BJ (cell line): ENCODE data around the gene NEO1. TPM values are rescaled to one million over a fixed set of nuclear protein-coding genes. Genes with fewer than 3 reads are reported as not detected.

Experiments used
- CTCF ChIA-PET: fragments of 350-600 bp; formaldehyde crosslinking; extraction: SDS; loops from one replicate; lab custom pipeline; 2021; ENCODE audit warnings: antibody characterized with exemption, inconsistent platforms; lab: Yijun Ruan, JAX
- POLR2A ChIA-PET: fragments of 300-600 bp; sonication (Branson Sonifier 250); formaldehyde crosslinking; extraction: SDS; loops from one replicate; lab custom pipeline; 2021; ENCODE audit warnings: antibody characterized with exemption; lab: Charles Lee
- DNase-seq: peaks from one replicate; pipeline ENCODE4 v3.0.0-alpha.2; 2011; ENCODE audit warnings: low read depth
- H3K27me3 ChIP-seq: 2 replicates; pipeline ENCODE4 v1.6.0; 2011; ENCODE audit warnings: low read length; ENCODE audit not compliant: control insufficient read depth, insufficient read depth
- H3K36me3 ChIP-seq: 2 replicates; pipeline ENCODE4 v1.5.1; 2011; ENCODE audit warnings: low read length; ENCODE audit not compliant: control insufficient read depth, insufficient read depth
- H3K4me3 ChIP-seq: 2 replicates; pipeline ENCODE4 v1.5.1; 2011; ENCODE audit warnings: low read depth, mild to moderate bottlenecking, control low read depth, low read length
- CTCF ChIP-seq: IDR thresholded peaks from 2 replicates; pipeline ENCODE4 v1.5.1; 2011; ENCODE audit warnings: low read depth, mild to moderate bottlenecking, control low read depth, inconsistent platforms, low read length, moderate library complexity; ENCODE audit not compliant: insufficient read depth
- polyA plus RNA-seq: library from polyadenylated mRNA; depleted of rRNA; stranded (reverse); fragments of >200 nt; gene quantifications from 2 replicates; pipeline ENCODE4 v1.2.3, GENCODE V29; 2011

Gene NEO1
- polyA plus RNA-seq, 1 experiment = 2.9 TPM

DNA sequence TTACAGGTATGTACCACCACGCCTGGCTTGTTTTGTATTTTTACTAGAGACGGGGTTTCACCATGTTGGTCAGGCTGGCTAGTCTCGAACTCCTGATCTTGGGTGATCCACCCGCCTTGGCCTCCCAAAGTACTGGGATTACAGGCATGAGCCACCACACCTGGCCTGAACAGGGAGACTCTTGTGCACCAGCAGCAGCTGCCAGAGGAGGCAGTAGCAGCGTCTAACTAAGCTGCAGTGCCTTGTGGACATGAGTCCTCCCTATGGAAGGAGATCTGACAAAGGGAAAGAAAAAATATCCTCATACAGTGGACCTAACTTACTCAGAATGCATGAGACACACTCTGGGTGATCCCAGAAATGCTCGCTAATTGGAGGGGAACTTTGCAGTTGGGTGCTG is 36.8 kb upstream of the NEO1 start:
- TF ChIP-seq CTCF = no peak
- ChIA-PET CTCF (no interaction called here), POLR2A (no interaction called here)
- DNase-seq = no peak
- Histone ChIP-seq H3K27me3 (no peaks in the 10 kb centered on the region), H3K36me3 (no peaks in the 10 kb centered on the region), H3K4me3 (no peak overlapping the region)

- ChIA-PET POLR2A (no interaction called here), CTCF (no interaction called here)
- no peaks in the 10 kb centered on the region for H3K27me3 ChIP-seq
- TF ChIP-seq CTCF = no peak
- no peak for DNase-seq
- H3K36me3 ChIP-seq = no peaks in the 10 kb centered on the region
- no peak overlapping the region for H3K4me3 ChIP-seq
Measured at GRCh38 chr15:73017987-73018386, 34.3 kb upstream of the NEO1 start.

DNA sequence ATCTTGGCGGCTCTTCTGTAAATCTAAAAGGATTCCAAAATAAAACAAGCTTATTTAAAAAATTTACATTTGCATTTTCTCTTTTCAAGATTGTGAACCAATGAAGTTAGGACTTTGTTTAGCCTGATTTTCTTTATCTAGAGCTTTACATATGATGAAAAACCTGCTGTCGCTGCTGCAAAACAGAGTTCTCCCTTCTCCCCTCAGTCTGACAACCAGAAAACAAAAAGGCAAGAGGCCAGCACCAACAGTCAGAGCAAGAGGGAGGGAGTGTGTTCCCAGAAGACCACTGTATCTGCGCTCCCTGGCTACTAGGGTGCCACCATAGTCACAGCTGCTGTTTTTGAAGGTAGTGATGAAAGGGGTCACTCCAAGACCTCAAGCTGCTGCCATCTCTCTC is 33.1 kb upstream of the NEO1 start:
- POLR2A ChIA-PET = no interaction called here
- H3K27me3 ChIP-seq = no peaks in the 10 kb centered on the region
- CTCF ChIA-PET = no interaction called here
- TF ChIP-seq CTCF = no peak
- DNase-seq = no peak
- no peaks in the 10 kb centered on the region for H3K36me3 ChIP-seq
- no peak overlapping the region for H3K4me3 ChIP-seq

GRCh38 chr15:73019601-73020146 is 32.6 kb upstream of the NEO1 start:
- POLR2A ChIA-PET = no interaction called here
- no peaks in the 10 kb centered on the region for H3K36me3 ChIP-seq
- TF ChIP-seq CTCF = no peak
- CTCF ChIA-PET = no interaction called here
- no peak for DNase-seq
- no peak overlapping the region for H3K4me3 ChIP-seq
- no peaks in the 10 kb centered on the region for H3K27me3 ChIP-seq

DNA sequence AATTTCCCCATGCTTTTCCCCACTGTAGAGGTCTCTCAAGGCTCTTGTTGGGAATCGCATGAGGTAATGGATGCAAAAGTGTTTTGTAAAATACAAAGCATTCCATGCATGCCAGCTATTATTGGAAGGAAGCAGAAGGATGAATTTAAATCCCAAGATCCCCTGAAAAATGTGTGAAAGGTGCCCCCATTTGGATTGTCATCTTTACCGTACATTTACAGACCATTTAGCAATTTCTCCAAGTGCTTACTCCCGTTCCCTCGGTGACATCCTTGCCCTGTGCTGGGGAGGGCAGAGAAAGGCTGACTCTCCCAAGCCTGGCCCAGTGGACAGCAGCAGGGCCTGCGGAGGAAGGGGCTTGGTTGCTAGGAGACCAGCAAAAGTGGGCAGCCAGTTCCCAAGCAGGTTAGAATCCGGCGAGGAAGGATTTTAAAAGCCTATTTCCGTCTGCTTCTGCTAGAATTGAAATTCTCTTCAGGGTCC is 31.1 kb upstream of the NEO1 start:
- CTCF ChIA-PET = no interaction called here
- POLR2A ChIA-PET = no interaction called here
- H3K4me3 ChIP-seq = no peak overlapping the region
- no peaks in the 10 kb centered on the region for H3K36me3 ChIP-seq
- no peaks in the 10 kb centered on the region for H3K27me3 ChIP-seq
- no peak for TF ChIP-seq CTCF
- DNase-seq = no peak
